Testis (tissue), 2 donors: ENCODE data around the gene FOXN3.

ENCODE experiments used
- CTCF ChIP-seq, 3 experiments: fragments of 450-650 bp in 2 of 3; fragments of 200-600 bp in 1 of 3; sonication (generic) in 1 of 3; IDR thresholded peaks; one replicate each; pipeline ENCODE4 v1.5.1; 2016 to 2019; ENCODE audit warnings: antibody characterized with exemption in 3 of 3, mild to moderate bottlenecking in 2 of 3, moderate library complexity in 1 of 3
- POLR2A ChIP-seq: fragments of 450-650 bp; IDR thresholded peaks from one replicate; pipeline ENCODE4 v1.6.1; 2017; ENCODE audit warnings: antibody characterized with exemption, mild to moderate bottlenecking, moderate library complexity

- TF ChIP-seq POLR2A (no peak), CTCF (IDR thresholded peaks at IDR 0.05) (no peak)
Observed at GRCh38 chr14:89304561-89304960, 112.5 kb downstream of the FOXN3 start.
